WTC11 (cell line): ENCODE measurements around the gene EXOC3L4.

Experiments
- CTCF ChIP-seq: fragments of 200-600 bp; IDR thresholded peaks from 2 replicates; pipeline ENCODE4 v1.8.0; 2022; ENCODE audit warnings: antibody characterized with exemption
- IRF1 ChIP-seq: sonication (generic); formaldehyde crosslinking; IDR thresholded peaks from 2 replicates; pipeline ENCODE4 v1.8.0; 2023; ENCODE audit warnings: missing genetic modification reagents
- JUN ChIP-seq: sonication (generic); formaldehyde crosslinking; IDR thresholded peaks from 2 replicates; pipeline ENCODE4 v1.8.0; 2023; ENCODE audit warnings: mild to moderate bottlenecking, missing genetic modification reagents
- NFE2L1 ChIP-seq: sonication (generic); formaldehyde crosslinking; IDR thresholded peaks from 2 replicates; pipeline ENCODE4 v1.8.1; 2023; ENCODE audit warnings: missing genetic modification reagents
- SMAD3 ChIP-seq: sonication (generic); formaldehyde crosslinking; IDR thresholded peaks from 2 replicates; pipeline ENCODE4 v1.8.0; 2022; ENCODE audit warnings: missing genetic modification reagents, mild to moderate bottlenecking, borderline replicate concordance
- ZNF416 ChIP-seq: fragments of 250-450 bp; sonication (Bioruptor Pico); IDR thresholded peaks from 2 replicates; pipeline ENCODE4 v1.9.0; 2021; ENCODE audit warnings: mild to moderate bottlenecking, inconsistent platforms

DNA sequence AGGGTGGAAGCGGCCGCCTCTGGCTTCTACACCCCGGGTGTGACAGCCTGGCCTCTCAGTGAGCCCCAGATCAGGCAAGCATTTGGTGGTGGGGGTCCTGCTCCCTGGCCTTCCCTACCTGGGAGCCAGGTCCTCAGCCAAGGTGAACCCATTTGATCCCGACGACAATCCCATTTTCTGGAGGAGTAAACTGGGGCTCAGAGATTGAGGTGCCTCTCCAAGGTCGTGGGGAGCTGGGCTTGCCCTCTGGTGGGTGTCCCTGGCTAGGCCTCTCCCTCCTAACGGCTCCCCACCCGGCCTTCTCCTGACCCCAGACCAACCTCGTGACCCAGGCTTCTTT lies 2.7 kb upstream of the EXOC3L4 start:
- no peak for TF ChIP-seq SMAD3 (CRISPR knock-in tag)
- no peak for TF ChIP-seq CTCF
- TF ChIP-seq JUN = no peak
- no peak for TF ChIP-seq ZNF416 (CRISPR knock-in tag)
- TF ChIP-seq NFE2L1 = no peak
- TF ChIP-seq IRF1 (CRISPR knock-in tag) = no peak
